ENCODE measurements around the gene CDX2. TPM values are rescaled to one million over a fixed set of nuclear protein-coding genes. Genes with fewer than 3 reads are reported as not detected.

Gene CDX2
- total RNA-seq, 1 experiment from 2014 or later: 12.5 TPM

GRCh38 chr13:27973291-27973690 lies 4.2 kb upstream of the CDX2 start:
- no peak overlapping the region for H3K4me3 ChIP-seq (replicated peaks in 1 of 2; ENCODE audit: low read depth in 1 of 2, low read length in 2 of 2)
- peaks cover 0 to 7% of the 10 kb centered on the region in 2 experiments; a peak in 2 of 4 replicates for H3K4me1 ChIP-seq (ENCODE audit: control insufficient read depth in 1 of 2, insufficient read depth in 2 of 2, low read length in 2 of 2)
- H4K20me1 ChIP-seq (ENCODE audit: insufficient read depth): no peaks in the 10 kb centered on the region
- peaks cover 4% of the 10 kb centered on the region; the same call in 1 of the 2 replicates for H3K79me2 ChIP-seq (ENCODE audit: insufficient read depth, low read length)
- no peak overlapping the region for H3K4me2 ChIP-seq (ENCODE audit: low read length)
- no TSS peak for BruUV-seq (replicated peaks)
- intact Hi-C loops (cut with micrococcal nuclease): no loop called here
- H3K36me3 ChIP-seq (ENCODE audit: control insufficient read depth in 1 of 2, insufficient read depth in 2 of 2, low read length in 2 of 2): no peaks in the 10 kb centered on the region
- ChIA-PET POLR2A (no interaction called here), RAD21 (ENCODE audit: low non-redundant PET in 1 of 2, low total read pairs in 2 of 2, uncharacterized antibody in 2 of 2, unreplicated experiment in 2 of 2) (no interaction called here), CTCF (interaction anchor here (1.7 to 4.2 kb wide), 2 partner anchors 11 to 143 kb away, joined by 7 to 14 read pairs; no protein-coding TSS in a partner anchor)
- H2AFZ ChIP-seq (ENCODE audit: low read depth, low read length, poor library complexity, severe bottlenecking): no peak overlapping the region
- ATAC-seq (no peak), DNase-seq (ENCODE audit: low read depth, low spot score) (no peak)
- H3K27me3 ChIP-seq (ENCODE audit: insufficient read depth, low read length): no peaks in the 10 kb centered on the region
- no peak overlapping the region for H3K27ac ChIP-seq (ENCODE audit: low read depth, low read length)
- no peak overlapping the region for H3K9ac ChIP-seq (ENCODE audit: low read length)
- H3K9me3 ChIP-seq (ENCODE audit: control insufficient read depth in 1 of 2, insufficient read depth in 1 of 2, low read depth in 1 of 2, low read length in 2 of 2): no peaks in the 10 kb centered on the region
- TF ChIP-seq EGR1 (IDR thresholded peaks at IDR 0.05; ENCODE audit: low read depth) (no peak), ZBTB33 (IDR thresholded peaks at IDR 0.05; ENCODE audit: extremely low read depth, insufficient replicate concordance, low read length) (no peak), EZH2 (IDR thresholded peaks at IDR 0.05) (no peak), CTCF (IDR thresholded peaks at IDR 0.05 in 2 of 3, conservative IDR thresholded peaks at IDR 0.05 in 1 of 3; ENCODE audit: borderline replicate concordance in 1 of 3, insufficient read depth in 1 of 3, low read depth in 2 of 3, low read length in 2 of 3) (no peak), SIN3A (IDR thresholded peaks at IDR 0.05; ENCODE audit: low read depth) (no peak), ZNF274 (IDR thresholded peaks at IDR 0.05; ENCODE audit: low read depth, low read length) (no peak), ELF1 (IDR thresholded peaks at IDR 0.05; ENCODE audit: borderline replicate concordance, low read depth) (no peak), ATF3 (IDR thresholded peaks at IDR 0.05) (no peak), CBX3 (IDR thresholded peaks at IDR 0.05; ENCODE audit: low read depth) (no peak), POLR2AphosphoS5 (IDR thresholded peaks at IDR 0.05; ENCODE audit: low read depth, low read length) (no peak)
- no peaks in the 10 kb centered on the region for H3K9me2 ChIP-seq (ENCODE audit: insufficient read depth)

Measured in HCT116 (cell line).